Muscle of leg (tissue), 11 donors: ENCODE data around the gene ELMO1. TPM values are rescaled to one million over a fixed set of nuclear protein-coding genes. Genes with fewer than 3 reads are reported as not detected.

Experiments
- DNase-seq: peaks from one replicate; pipeline ENCODE4 v3.0.0; 2013
- H3K27ac ChIP-seq: one replicate; pipeline ENCODE4 v1.5.1; 2013; ENCODE audit warnings: mild to moderate bottlenecking, low read length, control low read depth
- H3K27me3 ChIP-seq: one replicate; pipeline ENCODE4 v1.6.1; 2013; ENCODE audit warnings: low read length; ENCODE audit not compliant: control insufficient read depth, insufficient read depth
- H3K36me3 ChIP-seq: one replicate; pipeline ENCODE4 v1.6.1; 2013; ENCODE audit warnings: low read length; ENCODE audit not compliant: control insufficient read depth, insufficient read depth
- H3K4me1 ChIP-seq: one replicate; pipeline ENCODE4 v1.6.1; 2013; ENCODE audit warnings: low read length; ENCODE audit not compliant: control insufficient read depth, insufficient read depth
- H3K4me3 ChIP-seq: one replicate; pipeline ENCODE4 v1.5.1; 2013; ENCODE audit warnings: low read length, control low read depth
- H3K9me3 ChIP-seq: replicated peaks from 2 replicates; pipeline ENCODE4 v1.6.1; 2013; ENCODE audit warnings: low read depth, low read length; ENCODE audit not compliant: control insufficient read depth
- WGBS: methylation state at CpG from one replicate; pipeline ENCODE4 v1.1.5; 2013; ENCODE audit warnings: missing lambda C conversion rate; ENCODE audit not compliant: insufficient coverage; 5-methylcytosine and 5-hydroxymethylcytosine counted together
- polyA plus RNA-seq, 8 donors: library from polyadenylated mRNA; unstranded; fragments of 120-200 nt; gene quantifications; one replicate each; pipeline versions ENCODE4 v1.2.1 to v1.2.3, GENCODE V29; 2013; ENCODE audit warnings: inconsistent platforms in 1 of 8, low replicate concordance in 1 of 8; ENCODE audit not compliant: insufficient read length in 8 of 8, insufficient read depth in 1 of 8
- total RNA-seq: library from RNA; stranded (reverse); fragments of 120-200 nt; gene quantifications from one replicate; pipeline ENCODE4 v1.2.4, GENCODE V29; 2013

Gene ELMO1
- total and polyA plus RNA-seq, 9 donors, result 20.3 to 40.7 (median 25.0) TPM

GRCh38 chr7:37394158-37394557, 54.5 kb downstream of the ELMO1 start:
- WGBS, result no CpG with 5 or more reads among the region's 2 CpGs
- H3K27me3 ChIP-seq, result no peaks in the 10 kb centered on the region
- H3K4me1 ChIP-seq, result peaks cover 27% of the 10 kb centered on the region
- no peaks in the 10 kb centered on the region for H3K9me3 ChIP-seq
- no peaks in the 10 kb centered on the region for H3K36me3 ChIP-seq
- H3K27ac ChIP-seq, result no peak overlapping the region
- DNase-seq, result no peak
- no peak overlapping the region for H3K4me3 ChIP-seq

- DNase-seq, result no peak
- H3K27me3 ChIP-seq, result no peaks in the 10 kb centered on the region
- H3K36me3 ChIP-seq, result no peaks in the 10 kb centered on the region
- H3K27ac ChIP-seq, result no peak overlapping the region
- peaks cover 29% of the 10 kb centered on the region for H3K4me1 ChIP-seq
- no peaks in the 10 kb centered on the region for H3K9me3 ChIP-seq
- WGBS, result 88% methylated on average over 1 of the region's 1 CpG
- H3K4me3 ChIP-seq, result no peak overlapping the region
Observed at GRCh38 chr7:37393476-37393875, 55.2 kb downstream of the ELMO1 start.

- Histone ChIP-seq H3K4me1 (peaks cover 31% of the 10 kb centered on the region), H3K4me3 (no peak overlapping the region), H3K27ac (peak overlapping the region; percentile 35), H3K27me3 (no peaks in the 10 kb centered on the region), H3K36me3 (no peaks in the 10 kb centered on the region), H3K9me3 (no peaks in the 10 kb centered on the region)
- no CpG with 5 or more reads among the region's 1 CpG for WGBS
- DNase-seq, result no peak
Observed at GRCh38 chr7:37392673-37393017, 56.0 kb downstream of the ELMO1 start.

GRCh38 chr7:37391791-37392672, 56.6 kb downstream of the ELMO1 start:
- H3K4me3 ChIP-seq, result no peak overlapping the region
- 54% methylated on average over 2 of the region's 10 CpGs for WGBS
- peak; percentile 67 for DNase-seq
- peak overlapping the region; percentile 35 for H3K27ac ChIP-seq
- H3K36me3 ChIP-seq, result no peaks in the 10 kb centered on the region
- H3K9me3 ChIP-seq, result no peaks in the 10 kb centered on the region
- no peaks in the 10 kb centered on the region for H3K27me3 ChIP-seq
- peaks cover 31% of the 10 kb centered on the region for H3K4me1 ChIP-seq

- DNase-seq, result peak; percentile 69
- no peaks in the 10 kb centered on the region for H3K36me3 ChIP-seq
- H3K4me1 ChIP-seq, result peaks cover 46% of the 10 kb centered on the region
- H3K4me3 ChIP-seq, result no peak overlapping the region
- H3K27ac ChIP-seq, result peak overlapping the region; percentile 43
- 35% methylated on average over 5 of the region's 8 CpGs for WGBS
- no peaks in the 10 kb centered on the region for H3K27me3 ChIP-seq
- H3K9me3 ChIP-seq, result no peaks in the 10 kb centered on the region
Observed at GRCh38 chr7:37390114-37390513, 58.5 kb downstream of the ELMO1 start.

- no peaks in the 10 kb centered on the region for H3K36me3 ChIP-seq
- peak overlapping the region; percentile 43 for H3K27ac ChIP-seq
- H3K4me3 ChIP-seq, result no peak overlapping the region
- peak; percentile 55 for DNase-seq
- H3K27me3 ChIP-seq, result no peaks in the 10 kb centered on the region
- H3K4me1 ChIP-seq, result peaks cover 48% of the 10 kb centered on the region
- WGBS, result no CpG with 5 or more reads among the region's 4 CpGs
- H3K9me3 ChIP-seq, result no peaks in the 10 kb centered on the region
Observed at GRCh38 chr7:37388811-37389210, 59.9 kb downstream of the ELMO1 start.

- peaks cover 36% of the 10 kb centered on the region for H3K4me1 ChIP-seq
- WGBS, result 78% methylated on average over 5 of the region's 6 CpGs
- H3K9me3 ChIP-seq, result no peaks in the 10 kb centered on the region
- peak overlapping the region; percentile 16 for H3K27ac ChIP-seq
- no peak for DNase-seq
- H3K36me3 ChIP-seq, result no peaks in the 10 kb centered on the region
- H3K27me3 ChIP-seq, result no peaks in the 10 kb centered on the region
- H3K4me3 ChIP-seq, result no peak overlapping the region
Observed at GRCh38 chr7:37385787-37386186, 62.9 kb downstream of the ELMO1 start.

- H3K9me3 ChIP-seq, result peaks cover 1% of the 10 kb centered on the region
- WGBS, result 100% methylated on average over 1 of the region's 1 CpG
- H3K36me3 ChIP-seq, result no peaks in the 10 kb centered on the region
- no peak overlapping the region for H3K27ac ChIP-seq
- no peaks in the 10 kb centered on the region for H3K27me3 ChIP-seq
- H3K4me1 ChIP-seq, result peaks cover 17% of the 10 kb centered on the region
- no peak for DNase-seq
- H3K4me3 ChIP-seq, result no peak overlapping the region
Observed at GRCh38 chr7:37382546-37383088, 66.0 kb downstream of the ELMO1 start.

GRCh38 chr7:37380831-37381230, 67.8 kb downstream of the ELMO1 start:
- Histone ChIP-seq H3K9me3 (peaks cover 10% of the 10 kb centered on the region), H3K27ac (no peak overlapping the region), H3K27me3 (no peaks in the 10 kb centered on the region), H3K4me3 (no peak overlapping the region), H3K4me1 (peaks cover 8% of the 10 kb centered on the region), H3K36me3 (no peaks in the 10 kb centered on the region)
- 100% methylated on average over 1 of the region's 4 CpGs for WGBS
- DNase-seq, result no peak

- Histone ChIP-seq H3K27me3 (no peaks in the 10 kb centered on the region), H3K36me3 (no peaks in the 10 kb centered on the region), H3K4me3 (no peak overlapping the region), H3K27ac (no peak overlapping the region), H3K4me1 (no peaks in the 10 kb centered on the region), H3K9me3 (peaks cover 10% of the 10 kb centered on the region)
- DNase-seq, result no peak
- 100% methylated on average over 2 of the region's 4 CpGs for WGBS
Observed at GRCh38 chr7:37379546-37380277, 69.0 kb downstream of the ELMO1 start.
